HG03520 (cell line): ENCODE data around the gene RPL3.
A peak's percentile ranks its signal among the peaks of the same experiment; 100 is the strongest.

Experiments used
- ATAC-seq: cut with Tn5 transposase; IDR thresholded peaks from one replicate; pipeline ENCODE4 v1.9.1; 2021; ENCODE audit warnings: mild to moderate bottlenecking, moderate library complexity; ENCODE audit not compliant: unreplicated experiment

Gene RPL3

GRCh38 chr22:39284142-39284980, 35.1 kb downstream of the RPL3 start:
- ATAC-seq: no peak

GRCh38 chr22:39283322-39284141, 35.9 kb downstream of the RPL3 start:
- ATAC-seq: no peak

- no peak for ATAC-seq
Measured at GRCh38 chr22:39282645-39283321, 36.6 kb downstream of the RPL3 start.

- no peak for ATAC-seq
Measured at GRCh38 chr22:39281126-39281525, 38.3 kb downstream of the RPL3 start.

GRCh38 chr22:39280250-39280649, 39.2 kb downstream of the RPL3 start:
- no peak for ATAC-seq

- ATAC-seq: no peak
Measured at GRCh38 chr22:39279170-39279850, 40.1 kb downstream of the RPL3 start.

- no peak for ATAC-seq
Measured at GRCh38 chr22:39278040-39278439, 41.4 kb downstream of the RPL3 start.

GRCh38 chr22:39277142-39277607, 42.2 kb downstream of the RPL3 start:
- ATAC-seq: no peak

- no peak for ATAC-seq
Measured at GRCh38 chr22:39276440-39277141, 42.8 kb downstream of the RPL3 start.

GRCh38 chr22:39275814-39276439, 43.5 kb downstream of the RPL3 start:
- no peak for ATAC-seq

- no peak for ATAC-seq
Measured at GRCh38 chr22:39273950-39274887, 45.2 kb downstream of the RPL3 start.

- ATAC-seq: no peak
Measured at GRCh38 chr22:39270792-39271191, 48.6 kb downstream of the RPL3 start.

- ATAC-seq: no peak
Measured at GRCh38 chr22:39270280-39270679, 49.1 kb downstream of the RPL3 start.

GRCh38 chr22:39269095-39269790, 50.2 kb downstream of the RPL3 start:
- no peak for ATAC-seq

GRCh38 chr22:39268645-39269044, 50.8 kb downstream of the RPL3 start:
- ATAC-seq: no peak

GRCh38 chr22:39267974-39268373, 51.4 kb downstream of the RPL3 start:
- no peak for ATAC-seq

GRCh38 chr22:39266398-39267030, 52.9 kb downstream of the RPL3 start:
- ATAC-seq: peak; percentile 57
